ENCODE data around the gene SVOPL. TPM values are rescaled to one million over a fixed set of nuclear protein-coding genes. Genes with fewer than 3 reads are reported as not detected.
A peak's percentile ranks its signal among the peaks of the same experiment; 100 is the strongest.
"Not testable (repeated sequence)": the region's sequence is repeated elsewhere in the genome, so short reads cannot be mapped to it uniquely, and the experiment has no call there.

Gene SVOPL
- total RNA-seq, 1 donor from 2014 or later, result 0.74 TPM

DNA sequence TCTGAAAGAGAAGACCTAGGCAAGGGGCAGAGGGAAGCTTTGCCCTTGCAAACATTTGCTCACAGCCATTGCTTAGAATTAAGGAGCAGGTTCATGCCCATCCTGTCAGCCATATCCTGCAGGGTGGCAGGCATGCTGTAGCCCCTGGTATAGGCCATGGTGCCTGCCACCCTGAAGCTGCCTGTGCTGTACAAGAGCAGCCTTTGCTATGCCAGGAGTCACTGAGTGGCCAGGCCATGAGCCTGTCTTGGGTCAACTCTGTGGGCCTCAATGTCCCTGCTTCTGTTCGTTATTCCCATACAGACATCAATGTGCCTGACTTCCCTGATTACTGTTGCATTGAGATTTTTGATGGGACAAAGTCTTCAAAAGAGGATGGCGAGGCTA, 368 bp upstream of the SVOPL start:
- no peak overlapping the region for H3K4me3 ChIP-seq
- DNase-seq (no peak), ATAC-seq (peak in 1 of 2 donors; percentile 17)
- no peaks in the 10 kb centered on the region for H3K27me3 ChIP-seq (ENCODE audit: low read depth)
- no peaks in the 10 kb centered on the region for H3K4me1 ChIP-seq
- H3K9me3 ChIP-seq, result no peaks in the 10 kb centered on the region
- TF ChIP-seq, protein P1, sequence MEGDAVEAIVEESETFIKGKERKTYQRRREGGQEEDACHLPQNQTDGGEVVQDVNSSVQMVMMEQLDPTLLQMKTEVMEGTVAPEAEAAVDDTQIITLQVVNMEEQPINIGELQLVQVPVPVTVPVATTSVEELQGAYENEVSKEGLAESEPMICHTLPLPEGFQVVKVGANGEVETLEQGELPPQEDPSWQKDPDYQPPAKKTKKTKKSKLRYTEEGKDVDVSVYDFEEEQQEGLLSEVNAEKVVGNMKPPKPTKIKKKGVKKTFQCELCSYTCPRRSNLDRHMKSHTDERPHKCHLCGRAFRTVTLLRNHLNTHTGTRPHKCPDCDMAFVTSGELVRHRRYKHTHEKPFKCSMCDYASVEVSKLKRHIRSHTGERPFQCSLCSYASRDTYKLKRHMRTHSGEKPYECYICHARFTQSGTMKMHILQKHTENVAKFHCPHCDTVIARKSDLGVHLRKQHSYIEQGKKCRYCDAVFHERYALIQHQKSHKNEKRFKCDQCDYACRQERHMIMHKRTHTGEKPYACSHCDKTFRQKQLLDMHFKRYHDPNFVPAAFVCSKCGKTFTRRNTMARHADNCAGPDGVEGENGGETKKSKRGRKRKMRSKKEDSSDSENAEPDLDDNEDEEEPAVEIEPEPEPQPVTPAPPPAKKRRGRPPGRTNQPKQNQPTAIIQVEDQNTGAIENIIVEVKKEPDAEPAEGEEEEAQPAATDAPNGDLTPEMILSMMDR (IDR thresholded peaks at IDR 0.05), result no peak
- intact Hi-C loops (cut with DNase I), result no loop called here
- H3K27ac ChIP-seq, result no peak overlapping the region
- no peaks in the 10 kb centered on the region for H3K36me3 ChIP-seq

DNA sequence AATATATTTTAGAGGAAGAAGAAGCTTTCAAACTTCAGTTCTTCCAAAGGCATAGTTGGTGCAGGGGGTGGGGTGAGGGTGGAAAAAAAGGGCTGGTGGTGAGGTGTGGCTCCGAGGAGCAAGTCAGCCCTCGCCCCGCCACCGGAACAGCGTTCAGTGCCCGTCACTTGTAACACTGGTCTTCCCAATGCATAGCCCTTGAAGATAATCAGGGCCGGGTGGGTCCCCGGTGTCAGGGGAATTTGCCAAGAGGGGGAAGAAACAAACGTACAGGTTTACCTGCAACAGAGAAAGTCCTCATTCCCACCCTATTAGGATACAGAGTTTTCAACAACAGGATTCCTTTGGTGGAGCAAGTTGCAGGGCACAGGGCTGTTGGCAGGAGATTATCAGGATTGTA, 1.5 kb downstream of the SVOPL start:
- no peaks in the 10 kb centered on the region for H3K36me3 ChIP-seq
- TF ChIP-seq, protein P1 (IDR thresholded peaks at IDR 0.05), result no peak
- no peak overlapping the region for H3K4me3 ChIP-seq
- no peaks in the 10 kb centered on the region for H3K4me1 ChIP-seq
- H3K27ac ChIP-seq, result no peak overlapping the region
- intact Hi-C loops (cut with DNase I), result no loop called here
- DNase-seq, result no peak
- ATAC-seq, result no peak
- no peaks in the 10 kb centered on the region for H3K27me3 ChIP-seq (ENCODE audit: low read depth)
- no peaks in the 10 kb centered on the region for H3K9me3 ChIP-seq

DNA sequence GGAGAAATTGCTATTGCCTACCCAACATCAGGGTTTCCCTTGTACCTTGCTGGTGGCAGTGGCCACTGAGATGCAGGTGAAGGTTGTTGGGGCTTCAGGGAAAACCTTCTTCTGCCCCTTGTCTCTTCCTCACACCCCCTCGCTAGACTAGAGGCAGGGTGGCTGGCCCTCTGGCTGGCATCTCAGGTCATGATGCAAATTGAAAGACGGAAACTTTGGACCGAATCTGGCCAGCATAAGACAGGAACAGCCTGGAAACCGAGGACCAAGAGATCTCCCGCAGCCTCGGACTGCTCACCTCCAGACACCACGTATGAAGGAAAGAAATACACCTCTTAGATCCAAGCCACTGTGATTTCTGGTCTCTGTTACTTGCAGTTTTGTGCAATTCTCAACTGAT, 2.9 kb downstream of the SVOPL start:
- DNase-seq (no peak), ATAC-seq (no peak)
- Histone ChIP-seq H3K27ac (no peak overlapping the region), H3K36me3 (no peaks in the 10 kb centered on the region), H3K27me3 (ENCODE audit: low read depth) (no peaks in the 10 kb centered on the region), H3K4me1 (no peaks in the 10 kb centered on the region), H3K4me3 (no peak overlapping the region), H3K9me3 (no peaks in the 10 kb centered on the region)
- TF ChIP-seq, protein P1 (IDR thresholded peaks at IDR 0.05), result no peak
- intact Hi-C loops (cut with DNase I), result no loop called here

DNA sequence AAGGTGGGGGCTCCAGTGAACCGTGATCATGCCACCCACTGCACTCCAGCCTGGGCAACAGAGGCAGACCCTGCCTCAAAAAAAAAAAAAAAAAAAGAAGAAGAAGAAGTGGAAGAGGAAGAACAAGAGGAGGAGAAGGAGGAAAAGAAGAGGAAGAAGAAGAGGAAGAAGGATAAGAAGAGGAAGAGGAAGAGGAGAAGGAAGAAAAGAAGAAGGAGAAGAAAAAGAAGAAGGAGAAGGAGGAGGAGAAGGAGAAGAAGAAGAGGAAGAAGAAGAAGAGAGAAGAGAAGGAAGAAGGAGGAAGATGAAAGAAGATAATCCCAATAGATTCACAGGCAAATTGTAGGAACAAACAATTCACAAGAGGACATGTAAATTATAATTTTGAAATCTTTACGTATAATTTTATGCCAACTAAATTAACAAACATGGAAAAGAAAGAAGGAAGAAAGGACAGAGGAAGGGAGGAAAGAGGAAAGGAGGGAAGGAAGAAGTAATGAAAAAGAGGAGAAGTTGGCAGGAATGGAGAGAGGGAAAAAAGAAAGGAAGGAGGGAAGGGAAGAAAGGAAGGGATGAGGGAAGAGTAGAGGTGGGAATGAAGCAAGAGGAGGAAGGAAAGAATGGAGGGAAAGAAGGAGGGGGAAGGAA, 3.5 kb downstream of the SVOPL start:
- TF ChIP-seq, protein P1 (IDR thresholded peaks at IDR 0.05), result no peak
- no peaks in the 10 kb centered on the region for H3K4me1 ChIP-seq
- intact Hi-C loops (cut with DNase I), result no loop called here
- ATAC-seq, result no peak
- H3K9me3 ChIP-seq, result no peaks in the 10 kb centered on the region
- no peak overlapping the region for H3K27ac ChIP-seq
- H3K4me3 ChIP-seq, result no peak overlapping the region
- H3K27me3 ChIP-seq (ENCODE audit: low read depth), result no peaks in the 10 kb centered on the region
- no peak for DNase-seq
- H3K36me3 ChIP-seq, result no peaks in the 10 kb centered on the region

DNA sequence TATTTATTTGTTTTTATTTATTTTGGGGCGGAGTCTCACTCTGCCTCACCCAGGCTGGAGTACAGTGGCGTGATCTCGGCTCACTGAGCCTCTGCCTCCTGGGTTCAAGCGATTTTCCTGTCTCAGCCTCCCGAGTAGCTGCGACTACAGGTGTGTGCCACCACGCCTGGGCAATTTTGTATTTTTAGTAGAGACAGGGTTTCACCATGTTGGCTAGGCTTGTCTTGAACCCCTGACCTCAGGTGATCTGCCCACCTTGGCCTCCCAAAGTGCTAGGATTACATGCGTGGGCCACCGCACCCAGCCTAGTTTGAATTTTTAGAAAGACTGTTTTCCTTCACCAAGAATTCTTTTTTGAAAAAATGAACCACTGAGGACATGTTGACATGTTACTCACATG, 5.4 kb downstream of the SVOPL start:
- H3K27ac ChIP-seq; H3K36me3 ChIP-seq; H3K27me3 ChIP-seq (ENCODE audit: low read depth); H3K4me3 ChIP-seq; intact Hi-C loops (cut with DNase I); H3K9me3 ChIP-seq; H3K4me1 ChIP-seq; DNase-seq; ATAC-seq: not testable (repeated sequence)

DNA sequence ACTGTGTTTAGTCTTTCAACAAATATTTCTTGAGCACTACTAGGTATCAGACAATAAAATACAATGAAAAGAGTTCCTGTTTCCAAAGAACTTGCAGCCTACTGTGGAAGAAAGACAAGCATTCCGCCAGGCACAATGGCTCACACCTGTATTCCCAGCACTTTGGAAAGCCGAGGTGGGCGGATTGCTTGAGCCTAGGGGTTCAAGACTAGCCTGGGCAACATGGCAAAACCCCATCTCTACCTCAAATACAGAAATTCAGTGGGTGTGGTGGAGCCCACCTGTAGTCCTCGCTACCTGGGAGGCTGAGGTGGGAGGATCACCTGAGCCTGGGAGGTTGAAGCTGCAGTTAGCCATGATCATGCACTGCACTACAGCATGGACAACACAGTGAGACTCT, 6.1 kb downstream of the SVOPL start:
- Histone ChIP-seq H3K36me3 (no peaks in the 10 kb centered on the region), H3K27me3 (ENCODE audit: low read depth) (no peaks in the 10 kb centered on the region), H3K4me3 (no peak overlapping the region), H3K4me1 (no peaks in the 10 kb centered on the region), H3K9me3 (no peaks in the 10 kb centered on the region), H3K27ac (no peak overlapping the region)
- DNase-seq (no peak), ATAC-seq (no peak)
- TF ChIP-seq, protein P1 (IDR thresholded peaks at IDR 0.05), result no peak
- intact Hi-C loops (cut with DNase I), result no loop called here
